VCaP (cell line): ENCODE data around the gene KCNK6.

ENCODE experiments used
- H3K27ac ChIP-seq: fragments of 450-650 bp; 2 replicates; pipeline ENCODE4 v1.5.1; 2017
- TF ChIP-seq, protein P1 (sequence below): fragments of 450-650 bp; conservative IDR thresholded peaks from 2 replicates; pipeline ENCODE4 v1.5.1; 2017; ENCODE audit warnings: mild to moderate bottlenecking, moderate library complexity

KCNK6 gene

DNA sequence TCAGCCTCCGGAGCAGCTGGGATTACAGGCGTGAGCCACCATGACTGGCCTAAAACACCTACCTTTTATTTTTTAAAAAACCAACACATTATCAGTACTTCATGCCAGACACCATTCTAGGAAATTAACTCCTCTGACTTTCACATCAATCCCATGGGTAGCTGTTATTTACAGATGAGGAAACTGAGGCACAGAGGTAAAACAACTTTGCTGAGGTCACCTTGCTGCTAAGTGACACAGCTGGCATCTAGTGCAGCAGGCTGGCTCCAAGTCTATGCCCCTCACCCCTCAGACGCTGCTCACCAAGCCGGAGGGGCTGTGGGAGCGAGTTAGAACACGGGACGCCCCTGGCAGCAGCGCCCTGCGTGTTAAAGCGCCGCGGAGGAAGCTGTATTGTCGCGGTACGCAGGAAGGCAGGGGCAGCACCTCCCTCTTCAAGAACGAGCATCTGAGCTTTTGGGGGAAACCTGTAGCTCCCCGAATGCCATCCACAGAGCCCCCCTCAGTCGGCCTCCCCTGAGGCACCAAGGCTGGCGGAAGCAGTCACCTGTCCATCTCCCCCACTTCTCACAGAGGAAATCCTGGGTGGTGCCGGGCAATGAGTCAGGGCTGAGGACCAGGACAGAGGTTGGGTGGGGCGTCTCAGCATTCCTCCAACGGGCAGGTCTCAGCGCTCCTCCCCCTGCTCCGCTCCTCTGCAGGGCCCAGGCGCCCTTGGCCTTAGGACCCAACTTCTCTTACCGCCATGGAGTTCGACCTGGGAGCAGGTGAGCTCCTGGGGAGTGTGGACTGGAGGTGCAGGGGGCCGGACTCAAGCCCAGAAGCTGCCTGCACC is 15.9 kb upstream of the KCNK6 start, which contains the start of gene C19orf33:
TSS of gene C19orf33 (plus strand) at position 735 of the 835 bp plus-strand sequence. CDS start at position 746, 11 bp downstream.
- TF ChIP-seq, protein P1, sequence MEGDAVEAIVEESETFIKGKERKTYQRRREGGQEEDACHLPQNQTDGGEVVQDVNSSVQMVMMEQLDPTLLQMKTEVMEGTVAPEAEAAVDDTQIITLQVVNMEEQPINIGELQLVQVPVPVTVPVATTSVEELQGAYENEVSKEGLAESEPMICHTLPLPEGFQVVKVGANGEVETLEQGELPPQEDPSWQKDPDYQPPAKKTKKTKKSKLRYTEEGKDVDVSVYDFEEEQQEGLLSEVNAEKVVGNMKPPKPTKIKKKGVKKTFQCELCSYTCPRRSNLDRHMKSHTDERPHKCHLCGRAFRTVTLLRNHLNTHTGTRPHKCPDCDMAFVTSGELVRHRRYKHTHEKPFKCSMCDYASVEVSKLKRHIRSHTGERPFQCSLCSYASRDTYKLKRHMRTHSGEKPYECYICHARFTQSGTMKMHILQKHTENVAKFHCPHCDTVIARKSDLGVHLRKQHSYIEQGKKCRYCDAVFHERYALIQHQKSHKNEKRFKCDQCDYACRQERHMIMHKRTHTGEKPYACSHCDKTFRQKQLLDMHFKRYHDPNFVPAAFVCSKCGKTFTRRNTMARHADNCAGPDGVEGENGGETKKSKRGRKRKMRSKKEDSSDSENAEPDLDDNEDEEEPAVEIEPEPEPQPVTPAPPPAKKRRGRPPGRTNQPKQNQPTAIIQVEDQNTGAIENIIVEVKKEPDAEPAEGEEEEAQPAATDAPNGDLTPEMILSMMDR, result no peak
- peak within 1 kb of the TSS; percentile 14; the same call in 1 of the 2 replicates for H3K27ac ChIP-seq

DNA sequence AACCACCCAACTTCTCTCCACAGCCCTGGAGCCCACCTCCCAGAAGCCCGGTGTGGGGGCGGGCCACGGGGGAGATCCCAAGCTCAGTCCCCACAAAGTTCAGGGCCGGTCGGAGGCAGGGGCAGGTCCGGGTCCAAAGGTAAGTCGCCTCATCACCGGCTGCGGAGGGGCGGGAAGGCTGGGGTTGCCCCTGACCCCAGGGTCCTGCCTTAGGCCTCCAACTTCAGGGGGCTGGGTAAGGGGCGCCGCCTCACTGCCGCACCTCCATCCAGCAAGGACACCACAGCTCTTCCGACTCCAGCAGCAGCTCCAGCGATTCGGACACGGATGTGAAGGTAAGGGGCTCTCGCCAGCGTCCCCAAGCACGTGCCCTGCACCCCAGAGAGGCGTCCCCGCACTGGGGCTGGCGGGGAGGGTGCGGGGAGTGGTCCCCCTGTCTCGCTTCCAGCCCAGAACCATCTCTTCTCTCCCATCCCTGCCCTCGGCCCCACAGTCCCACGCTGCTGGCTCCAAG is 15.2 kb upstream of the KCNK6 start:
- H3K27ac ChIP-seq, result 0 out of 2 replicates have a peak overlapping the region, but pooled peaks have one; percentile 14
- TF ChIP-seq, protein P1, result no peak

DNA sequence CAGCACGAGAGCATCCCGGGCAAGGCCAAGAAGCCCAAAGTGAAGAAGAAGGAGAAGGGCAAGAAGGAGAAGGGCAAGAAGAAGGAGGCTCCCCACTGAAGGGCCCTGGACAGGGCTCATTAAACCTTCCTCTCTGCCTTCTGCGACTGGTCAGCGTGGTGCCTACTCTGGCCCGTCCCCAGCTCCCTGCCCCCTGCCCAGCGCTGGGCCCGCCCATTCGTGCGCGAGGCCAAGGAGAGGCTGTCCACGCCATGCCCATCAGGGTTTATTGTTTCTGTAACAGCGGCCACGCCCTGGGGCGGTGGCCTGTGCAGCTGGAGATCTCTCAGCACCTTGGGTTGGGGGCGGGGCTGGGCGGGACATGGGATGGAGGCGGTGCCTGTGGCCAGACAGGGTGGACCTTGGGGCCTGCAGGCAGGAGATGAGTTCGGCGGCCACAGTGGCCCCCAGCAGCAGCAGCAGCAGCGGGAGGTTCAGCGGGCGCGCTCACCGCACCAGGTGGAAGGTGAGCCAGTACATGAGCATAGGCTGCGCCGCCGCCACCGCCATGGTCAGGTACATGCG is 14.7 kb upstream of the KCNK6 start:
- TF ChIP-seq, protein P1, result no peak
- H3K27ac ChIP-seq, result peak overlapping the region; percentile 14; the same call in 1 of the 2 replicates

DNA sequence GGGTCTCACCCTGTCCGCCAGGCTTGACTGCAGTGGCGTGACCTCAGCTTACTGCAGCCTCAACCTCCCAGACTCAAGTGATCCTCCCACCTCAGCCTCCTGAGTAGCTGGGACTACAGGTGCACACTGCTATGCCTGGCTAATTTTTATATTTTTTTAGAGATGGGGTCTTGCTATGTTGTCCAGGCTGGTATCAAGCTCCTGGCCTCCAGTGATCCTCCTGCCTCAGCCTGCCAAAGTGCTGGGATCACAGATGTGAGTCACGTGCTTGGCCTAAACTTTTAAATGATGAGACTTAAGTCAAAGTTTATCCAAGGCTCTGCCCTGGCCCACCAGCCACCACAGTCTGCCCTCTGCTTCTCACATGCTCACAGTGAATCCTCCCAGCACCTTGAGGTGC is 13.4 kb upstream of the KCNK6 start:
- no peak overlapping the region for H3K27ac ChIP-seq
- TF ChIP-seq, protein P1, result no peak

DNA sequence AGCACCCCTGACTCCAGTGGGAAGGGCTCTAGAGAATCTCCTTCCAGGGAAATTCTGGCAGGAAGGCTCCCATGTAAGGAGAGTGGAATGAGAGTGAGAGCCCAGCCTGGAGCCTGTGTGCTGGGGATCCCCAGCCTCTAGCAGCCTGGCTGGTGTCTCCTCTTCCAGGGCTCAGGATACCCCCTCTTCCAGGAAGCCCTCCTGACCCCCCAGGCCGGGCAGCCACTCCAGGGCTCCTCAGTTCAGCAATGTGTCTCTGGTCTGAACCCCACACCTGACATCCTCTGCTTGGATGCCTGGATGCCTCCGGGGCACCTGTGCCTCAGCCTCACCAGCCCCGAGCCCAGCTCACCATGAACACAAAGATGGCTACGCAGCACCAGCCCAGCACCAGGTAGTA is 12.6 kb upstream of the KCNK6 start:
- no peak overlapping the region for H3K27ac ChIP-seq

DNA sequence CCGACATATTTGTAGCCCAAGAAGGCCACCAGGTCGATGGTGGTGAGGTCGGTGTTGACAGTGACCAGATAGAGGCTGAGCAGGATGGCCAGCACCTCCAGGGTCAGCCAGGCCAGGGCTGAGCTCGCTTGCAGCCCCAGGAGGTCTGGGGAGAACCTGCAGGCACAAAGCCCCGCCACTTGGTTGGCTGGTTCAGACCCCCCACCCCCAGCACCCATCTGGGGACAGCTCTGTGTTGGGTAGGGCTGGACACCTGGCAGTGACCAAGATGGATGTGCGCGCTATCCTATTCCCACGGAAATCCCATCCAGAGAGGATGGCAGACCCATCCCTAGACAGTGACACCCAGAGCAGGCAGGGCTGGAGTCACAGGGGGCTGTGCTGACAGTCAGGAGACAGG is 12.0 kb upstream of the KCNK6 start:
- H3K27ac ChIP-seq, result no peak overlapping the region

More for the DNA sequence above, 12.6 kb upstream of the KCNK6 start:
- TF ChIP-seq, protein P1, result no peak

More for the DNA sequence above, 12.0 kb upstream of the KCNK6 start:
- TF ChIP-seq, protein P1, result no peak
